ENCODE data around the gene EFNA5. TPM values are rescaled to one million over a fixed set of nuclear protein-coding genes. Genes with fewer than 3 reads are reported as not detected.

Gene EFNA5
- total RNA-seq, 1 experiment from 2014 or later = 42.7 TPM

DNA sequence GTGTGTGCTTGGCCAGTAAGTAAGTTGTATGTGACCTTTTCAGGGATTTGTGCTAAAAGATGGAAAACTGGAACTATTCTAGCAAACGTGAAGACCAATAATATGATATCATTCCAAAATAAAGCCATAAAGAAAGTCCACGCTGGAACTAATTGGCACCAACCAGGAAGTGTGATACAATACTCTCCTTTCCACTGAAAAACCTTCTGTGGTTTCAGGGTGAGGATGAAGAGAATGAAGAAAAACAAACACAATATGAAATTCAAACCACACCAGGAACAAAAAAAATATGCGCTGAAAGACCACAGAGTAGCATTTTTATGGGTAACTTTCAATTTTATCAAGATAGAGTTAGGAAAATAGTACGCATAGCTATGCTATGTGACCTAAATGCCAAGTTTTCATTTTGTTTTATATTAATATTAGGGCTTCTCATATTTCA is 105.8 kb downstream of the EFNA5 start:
- DNase-seq = peak in 1 of 2 experiments; percentile 67
- no peak overlapping the region for H3K4me3 ChIP-seq
- peaks cover 8% of the 10 kb centered on the region; the same call in 1 of the 2 replicates for H3K36me3 ChIP-seq (ENCODE audit: low read depth)
- ChIA-PET CTCF (interaction anchor here (0.6 kb wide), 1 partner anchor 200 kb away, joined by 3 read pairs; no protein-coding TSS in a partner anchor), POLR2A (ENCODE audit: unreplicated experiment) (interaction anchor here (0.6 to 0.7 kb wide), 2 partner anchors 8 to 108 kb away, joined by 5 to 9 read pairs; no protein-coding TSS in a partner anchor)
- H3K27me3 ChIP-seq (ENCODE audit: insufficient read depth, low read depth) = no peaks in the 10 kb centered on the region
- no peak overlapping the region for H2AFZ ChIP-seq
- peaks cover 66% of the 10 kb centered on the region for H3K4me1 ChIP-seq (replicated peaks; ENCODE audit: insufficient read depth)
- H3K9me2 ChIP-seq (ENCODE audit: insufficient read depth) = no peaks in the 10 kb centered on the region
- H4K20me1 ChIP-seq (ENCODE audit: insufficient read depth) = no peaks in the 10 kb centered on the region
- peak overlapping the region; percentile 23 for H3K4me2 ChIP-seq
- peaks cover 96% of the 10 kb centered on the region for H3K79me2 ChIP-seq (ENCODE audit: low read depth)
- intact Hi-C loops (cut with micrococcal nuclease; ENCODE audit: unreplicated experiment) = no loop called here
- no peak for TF ChIP-seq EZH2 (IDR thresholded peaks at IDR 0.05; ENCODE audit: low read depth)
- TF ChIP-seq, protein P1, sequence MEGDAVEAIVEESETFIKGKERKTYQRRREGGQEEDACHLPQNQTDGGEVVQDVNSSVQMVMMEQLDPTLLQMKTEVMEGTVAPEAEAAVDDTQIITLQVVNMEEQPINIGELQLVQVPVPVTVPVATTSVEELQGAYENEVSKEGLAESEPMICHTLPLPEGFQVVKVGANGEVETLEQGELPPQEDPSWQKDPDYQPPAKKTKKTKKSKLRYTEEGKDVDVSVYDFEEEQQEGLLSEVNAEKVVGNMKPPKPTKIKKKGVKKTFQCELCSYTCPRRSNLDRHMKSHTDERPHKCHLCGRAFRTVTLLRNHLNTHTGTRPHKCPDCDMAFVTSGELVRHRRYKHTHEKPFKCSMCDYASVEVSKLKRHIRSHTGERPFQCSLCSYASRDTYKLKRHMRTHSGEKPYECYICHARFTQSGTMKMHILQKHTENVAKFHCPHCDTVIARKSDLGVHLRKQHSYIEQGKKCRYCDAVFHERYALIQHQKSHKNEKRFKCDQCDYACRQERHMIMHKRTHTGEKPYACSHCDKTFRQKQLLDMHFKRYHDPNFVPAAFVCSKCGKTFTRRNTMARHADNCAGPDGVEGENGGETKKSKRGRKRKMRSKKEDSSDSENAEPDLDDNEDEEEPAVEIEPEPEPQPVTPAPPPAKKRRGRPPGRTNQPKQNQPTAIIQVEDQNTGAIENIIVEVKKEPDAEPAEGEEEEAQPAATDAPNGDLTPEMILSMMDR (conservative IDR thresholded peaks at IDR 0.05) = no peak
- peaks cover 26% of the 10 kb centered on the region for H3F3A ChIP-seq (ENCODE audit: insufficient read depth, low read depth)
- H3K27ac ChIP-seq = peak overlapping the region; percentile 62
- no TSS peak for BruUV-seq (replicated peaks)
- H3K9me3 ChIP-seq (ENCODE audit: insufficient read depth, low read depth) = no peaks in the 10 kb centered on the region

DNA sequence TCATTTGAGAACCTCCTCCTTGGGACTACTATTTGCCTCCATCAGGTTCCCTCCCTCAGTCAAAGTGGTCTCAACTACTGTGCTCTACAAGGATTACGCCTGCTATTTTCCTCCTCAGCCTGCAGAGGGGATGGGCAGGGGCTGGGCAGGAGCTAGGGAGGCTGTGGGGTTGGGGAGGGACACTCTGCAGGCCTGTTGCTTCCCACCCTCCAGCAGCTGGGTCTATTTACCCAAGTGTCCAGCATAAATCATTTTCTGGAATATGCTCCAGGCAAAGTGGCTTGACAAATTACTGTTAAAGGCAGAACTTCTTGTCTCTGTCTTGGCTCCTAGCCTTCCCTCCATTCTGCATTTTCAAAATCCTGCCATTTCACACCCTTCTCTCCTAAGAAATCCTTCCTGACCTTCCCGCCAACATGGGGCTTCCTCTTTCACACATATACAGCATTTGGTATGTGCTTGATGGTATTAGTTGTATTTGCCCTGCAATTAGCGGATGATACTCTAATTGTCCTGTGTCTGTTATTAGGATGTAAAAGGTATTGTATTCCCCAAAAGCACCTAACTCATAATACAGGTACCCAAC is 106.7 kb downstream of the EFNA5 start:
- no peaks in the 10 kb centered on the region for H4K20me1 ChIP-seq (ENCODE audit: insufficient read depth)
- no TSS peak for BruUV-seq (replicated peaks)
- POLR2A ChIA-PET (ENCODE audit: unreplicated experiment) = no interaction called here
- no peak overlapping the region for H3K4me3 ChIP-seq
- peaks cover 68% of the 10 kb centered on the region for H3K4me1 ChIP-seq (replicated peaks; ENCODE audit: insufficient read depth)
- peaks cover 99% of the 10 kb centered on the region for H3K79me2 ChIP-seq (ENCODE audit: low read depth)
- peak overlapping the region; percentile 62 for H3K27ac ChIP-seq
- H3K4me2 ChIP-seq = peak overlapping the region; percentile 14; the same call in 1 of the 2 replicates
- H3K36me3 ChIP-seq (ENCODE audit: low read depth) = peaks cover 8% of the 10 kb centered on the region; the same call in 1 of the 2 replicates
- peaks cover 31% of the 10 kb centered on the region; the same call in 1 of the 2 replicates for H3F3A ChIP-seq (ENCODE audit: insufficient read depth, low read depth)
- CTCF ChIA-PET = no interaction called here
- DNase-seq = peak; percentile 27 to 59
- intact Hi-C loops (cut with micrococcal nuclease; ENCODE audit: unreplicated experiment) = no loop called here
- no peak overlapping the region for H2AFZ ChIP-seq
- no peaks in the 10 kb centered on the region for H3K27me3 ChIP-seq (ENCODE audit: insufficient read depth, low read depth)
- TF ChIP-seq EZH2 (IDR thresholded peaks at IDR 0.05; ENCODE audit: low read depth) = no peak
- TF ChIP-seq, protein P1 (conservative IDR thresholded peaks at IDR 0.05) = no peak
- no peaks in the 10 kb centered on the region for H3K9me2 ChIP-seq (ENCODE audit: insufficient read depth)
- H3K9me3 ChIP-seq (ENCODE audit: insufficient read depth, low read depth) = no peaks in the 10 kb centered on the region

DNA sequence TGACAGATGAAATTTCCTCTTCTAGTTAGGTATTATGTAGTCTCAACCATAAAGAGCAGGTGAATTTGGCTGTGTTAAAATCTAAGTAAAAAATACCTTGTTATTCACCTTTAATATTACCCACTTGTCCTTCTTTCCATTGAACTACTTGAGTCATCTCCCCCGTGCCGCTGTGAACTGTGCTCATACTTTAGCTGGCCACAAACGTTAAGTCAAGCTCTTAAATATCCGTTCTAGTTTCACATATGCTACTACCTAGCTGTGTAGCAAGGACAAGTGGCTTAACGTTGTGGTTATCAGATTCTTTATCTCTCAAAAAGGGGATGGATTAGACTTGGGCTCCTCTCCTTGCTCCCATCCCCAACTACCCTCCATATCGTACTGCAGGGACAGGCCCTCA is 110.4 kb downstream of the EFNA5 start:
- ChIA-PET CTCF (no interaction called here), POLR2A (ENCODE audit: unreplicated experiment) (no interaction called here)
- H3K27ac ChIP-seq = peak overlapping the region; percentile 96
- BruUV-seq (replicated peaks) = no TSS peak
- no peak for TF ChIP-seq EZH2 (IDR thresholded peaks at IDR 0.05; ENCODE audit: low read depth)
- TF ChIP-seq, protein P1 (conservative IDR thresholded peaks at IDR 0.05) = no peak
- DNase-seq = no peak
- H3K79me2 ChIP-seq (ENCODE audit: low read depth) = peaks cover 91% of the 10 kb centered on the region
- peaks cover 77% of the 10 kb centered on the region for H3K4me1 ChIP-seq (replicated peaks; ENCODE audit: insufficient read depth)
- H3K9me2 ChIP-seq (ENCODE audit: insufficient read depth) = no peaks in the 10 kb centered on the region
- peaks cover 45% of the 10 kb centered on the region for H3F3A ChIP-seq (ENCODE audit: insufficient read depth, low read depth)
- H3K4me2 ChIP-seq = no peak overlapping the region
- peaks cover 8% of the 10 kb centered on the region; the same call in 1 of the 2 replicates for H3K36me3 ChIP-seq (ENCODE audit: low read depth)
- intact Hi-C loops (cut with micrococcal nuclease; ENCODE audit: unreplicated experiment) = no loop called here
- no peak overlapping the region for H3K4me3 ChIP-seq
- H2AFZ ChIP-seq = no peak overlapping the region
- H3K27me3 ChIP-seq (ENCODE audit: insufficient read depth, low read depth) = no peaks in the 10 kb centered on the region
- no peaks in the 10 kb centered on the region for H3K9me3 ChIP-seq (ENCODE audit: insufficient read depth, low read depth)
- H4K20me1 ChIP-seq (ENCODE audit: insufficient read depth) = no peaks in the 10 kb centered on the region

Data from PC-9 (cell line).